HuH-7.5 (cell line): ENCODE measurements around the gene DCST1.
A peak's percentile ranks its signal among the peaks of the same experiment; 100 is the strongest.

Experiments
- DNase-seq: peaks from one replicate; pipeline ENCODE4 v3.0.0; 2011; ENCODE audit warnings: low spot score

The DCST1 gene

DNA sequence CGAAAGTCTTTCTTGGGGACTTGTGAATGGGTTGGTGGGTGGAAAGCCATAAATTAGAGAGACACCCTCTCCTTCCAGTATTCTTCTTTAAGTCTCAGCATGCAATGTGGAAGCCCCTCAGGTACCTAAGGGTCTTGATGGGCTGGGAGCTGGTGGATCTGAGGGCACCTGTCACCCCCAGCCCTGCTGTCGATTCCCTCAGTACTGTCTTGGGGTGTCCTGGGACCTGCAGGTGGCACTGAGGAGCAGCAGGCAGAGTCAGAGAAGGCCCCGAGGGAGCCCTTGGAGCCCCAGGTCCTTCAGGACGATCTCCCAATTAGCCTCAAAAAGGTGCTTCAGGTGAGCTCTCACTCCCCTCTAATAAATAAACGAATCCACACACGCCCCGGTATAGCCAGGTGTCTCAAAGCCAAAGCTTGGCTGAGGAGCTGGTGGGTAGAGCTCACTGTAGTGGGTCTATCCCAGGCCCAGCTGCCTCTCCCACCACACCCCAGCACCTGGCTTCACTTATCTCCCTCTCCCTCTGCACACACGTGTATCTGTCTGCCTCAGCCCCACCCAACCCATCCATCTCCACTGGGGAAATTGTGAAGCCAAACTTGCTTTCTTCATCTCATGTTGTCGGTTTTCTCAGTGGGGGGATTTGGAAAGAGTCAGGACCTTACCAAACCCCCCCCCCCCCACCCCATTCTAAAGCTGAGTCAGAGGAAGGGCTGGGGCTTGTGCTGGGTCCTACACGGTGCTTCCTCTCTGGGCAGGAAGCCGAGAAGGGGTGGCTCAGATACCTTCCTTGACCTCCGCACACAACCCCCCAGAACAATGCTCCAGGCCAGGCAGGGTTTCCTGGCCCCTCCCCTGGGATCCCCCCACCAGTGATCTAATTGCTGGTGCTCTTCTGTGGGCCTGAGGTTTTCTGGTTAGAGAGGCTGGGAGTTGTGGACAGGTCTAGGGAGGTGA, 19.1 kb downstream of the DCST1 start:
- peak; percentile 39 for DNase-seq

- DNase-seq, result no peak
Measured at GRCh38 chr1:155053531-155054105, 20.0 kb downstream of the DCST1 start.

- no peak for DNase-seq
Measured at GRCh38 chr1:155057104-155057503, 23.5 kb downstream of the DCST1 start.

DNA sequence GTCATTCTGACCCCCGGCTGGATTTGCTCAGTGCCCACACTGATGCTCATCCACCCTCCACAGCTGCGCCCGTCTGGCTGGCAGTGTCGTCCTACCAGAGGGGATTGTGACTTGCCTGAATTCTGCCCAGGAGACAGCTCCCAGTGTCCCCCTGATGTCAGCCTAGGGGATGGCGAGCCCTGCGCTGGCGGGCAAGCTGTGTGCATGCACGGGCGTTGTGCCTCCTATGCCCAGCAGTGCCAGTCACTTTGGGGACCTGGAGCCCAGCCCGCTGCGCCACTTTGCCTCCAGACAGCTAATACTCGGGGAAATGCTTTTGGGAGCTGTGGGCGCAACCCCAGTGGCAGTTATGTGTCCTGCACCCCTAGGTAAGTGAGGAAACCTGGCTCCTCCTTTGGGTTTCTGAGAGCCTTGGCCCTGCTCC, 24.2 kb downstream of the DCST1 start:
- no peak for DNase-seq

DNA sequence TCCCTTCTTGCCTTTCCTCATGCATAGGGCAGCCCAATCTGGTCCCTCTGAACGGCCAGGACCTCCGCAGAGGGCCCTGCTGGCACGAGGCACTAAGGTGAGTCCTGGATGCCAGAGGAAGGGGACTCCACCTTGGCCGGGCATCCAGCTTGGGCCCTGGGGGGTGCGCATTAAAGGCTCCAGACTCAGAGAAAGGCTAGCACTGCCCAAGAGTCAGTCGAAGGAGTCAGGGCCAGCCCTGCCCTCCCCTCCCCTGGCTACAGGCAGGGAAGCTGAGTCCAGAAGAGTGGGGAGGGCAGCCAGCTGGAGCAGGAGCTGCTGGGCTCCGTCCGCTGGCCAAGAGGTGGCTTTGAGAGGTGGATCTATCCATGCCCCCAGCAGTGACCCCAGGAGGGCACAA, 27.1 kb downstream of the DCST1 start:
- DNase-seq, result no peak

DNA sequence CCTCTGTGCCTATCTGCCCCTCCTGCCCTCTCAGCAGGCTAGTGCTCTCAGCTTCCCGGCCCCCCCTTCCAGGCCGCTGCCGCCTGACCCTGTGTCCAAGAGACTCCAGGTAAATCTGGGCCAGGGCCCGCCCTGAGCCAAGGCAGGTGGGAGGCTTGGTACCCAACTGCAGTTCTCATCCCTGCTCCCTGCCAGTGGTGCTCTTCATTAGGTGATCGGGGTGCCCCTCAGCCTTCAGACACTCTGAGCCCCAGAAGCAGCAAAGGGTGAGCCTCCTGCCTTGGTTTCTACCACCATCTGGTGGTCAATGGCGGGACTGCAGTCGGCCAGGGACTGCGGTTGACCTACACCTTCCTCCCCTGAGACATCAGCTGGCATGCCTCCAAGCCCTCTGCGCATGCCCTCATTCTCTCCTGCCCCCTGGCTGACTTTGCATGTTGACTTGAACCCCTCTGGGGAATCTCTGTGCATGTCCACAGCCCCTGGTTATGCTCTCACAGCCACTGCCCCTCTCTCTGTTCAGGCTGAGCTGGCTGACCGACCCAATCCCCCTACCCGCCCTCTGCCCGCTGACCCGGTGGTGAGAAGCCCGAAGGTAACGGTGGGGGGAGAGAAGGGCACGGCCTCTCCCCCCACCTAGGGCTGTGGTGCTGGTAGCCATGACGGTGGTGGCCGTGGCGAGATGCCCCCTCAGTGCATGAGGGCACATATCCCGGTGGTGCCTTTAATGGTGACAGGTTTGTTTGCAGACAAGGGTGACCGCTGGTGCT, 27.9 kb downstream of the DCST1 start:
- DNase-seq, result peak; percentile 97

DNA sequence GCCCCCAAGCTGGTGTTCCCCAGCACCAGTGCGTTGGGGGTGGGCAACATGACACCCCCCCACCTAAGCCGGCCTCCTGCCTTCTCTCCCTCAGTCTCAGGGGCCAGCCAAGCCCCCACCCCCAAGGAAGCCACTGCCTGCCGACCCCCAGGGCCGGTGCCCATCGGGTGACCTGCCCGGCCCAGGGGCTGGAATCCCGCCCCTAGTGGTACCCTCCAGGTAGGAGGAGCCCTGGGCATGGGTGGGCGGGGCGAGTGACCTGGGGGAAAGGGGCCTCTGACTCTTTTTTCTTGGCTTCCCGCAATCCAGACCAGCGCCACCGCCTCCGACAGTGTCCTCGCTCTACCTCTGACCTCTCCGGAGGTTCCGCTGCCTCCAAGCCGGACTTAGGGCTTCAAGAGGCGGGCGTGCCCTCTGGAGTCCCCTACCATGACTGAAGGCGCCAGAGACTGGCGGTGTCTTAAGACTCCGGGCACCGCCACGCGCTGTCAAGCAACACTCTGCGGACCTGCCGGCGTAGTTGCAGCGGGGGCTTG, 28.6 kb downstream of the DCST1 start:
- peak; percentile 80 for DNase-seq

DNA sequence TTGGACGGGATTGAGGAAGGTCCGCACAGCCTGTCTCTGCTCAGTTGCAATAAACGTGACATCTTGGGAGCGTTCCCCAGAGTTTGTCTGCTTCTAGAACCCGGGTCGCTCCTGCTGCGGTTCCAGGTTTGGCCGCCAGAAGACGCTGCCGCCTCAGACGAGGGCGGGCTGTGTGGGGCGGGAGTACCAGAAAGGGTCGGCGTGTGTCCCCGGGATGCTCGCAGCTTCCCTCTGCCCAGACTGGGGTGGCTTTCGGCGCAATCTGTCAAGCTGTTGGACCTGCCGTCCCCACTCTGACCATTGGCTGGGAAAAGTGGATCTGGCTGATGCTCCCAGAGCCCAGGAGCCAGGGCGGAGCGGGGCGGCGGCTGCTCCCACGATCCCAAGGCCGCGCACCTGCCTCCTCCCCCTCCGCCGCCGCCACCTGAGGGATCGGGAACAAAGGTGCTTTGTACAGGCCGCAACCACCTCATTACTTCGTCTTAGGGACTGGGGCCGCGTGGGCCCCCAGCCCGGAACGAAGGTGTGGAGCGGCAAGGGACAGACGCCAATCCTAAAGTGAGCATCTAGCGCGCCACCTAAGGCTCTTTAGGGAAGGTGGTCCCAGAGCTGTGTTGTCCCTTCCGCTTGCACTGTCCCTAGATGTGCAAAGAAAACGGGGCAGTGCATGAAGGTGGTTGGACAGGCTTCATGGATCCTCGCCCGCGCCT, 29.2 kb downstream of the DCST1 start:
- DNase-seq, result peak; percentile 94

- DNase-seq, result peak; percentile 98
Measured at GRCh38 chr1:155063550-155064110, 30.0 kb downstream of the DCST1 start, which contains the start of gene EFNA4. Gene EFNA4, plus strand, starts transcription at chr1:155063740. Its CDS starts 84 bp downstream, at chr1:155063824.

DNA sequence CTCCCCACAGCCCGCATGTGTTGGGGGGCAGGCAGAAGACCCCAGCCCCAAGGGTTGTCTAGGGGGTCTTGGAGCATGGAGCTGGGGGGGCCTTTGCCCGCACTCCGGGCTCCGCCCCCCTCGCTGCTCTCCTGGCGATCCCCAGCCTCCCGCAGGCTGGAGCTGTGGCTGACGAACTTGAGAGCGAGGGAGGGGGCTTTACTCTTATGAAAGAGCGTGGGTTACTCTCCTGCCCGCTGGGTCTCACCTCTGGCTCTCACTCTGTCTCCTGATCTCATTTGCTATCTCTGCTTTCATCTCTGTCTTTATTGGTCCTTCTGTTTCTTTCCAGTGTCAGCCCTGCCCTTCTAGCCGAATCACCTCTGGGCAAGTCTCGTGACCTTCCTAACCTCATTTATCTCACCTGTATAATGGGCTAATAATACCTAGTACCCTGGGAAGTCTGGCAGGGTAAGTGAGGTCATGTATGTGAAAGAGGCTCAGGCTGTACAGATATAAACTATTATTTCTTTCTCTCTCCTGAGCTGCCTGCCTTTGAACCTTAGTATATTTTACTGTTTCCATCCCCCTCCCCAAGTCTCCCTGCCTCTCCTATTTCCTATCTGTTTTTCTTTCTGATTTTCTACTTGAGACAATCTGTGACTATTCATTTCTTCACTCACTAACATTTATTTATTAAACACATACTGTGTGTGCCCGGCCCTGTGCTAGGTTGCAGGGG, 30.6 kb downstream of the DCST1 start:
- peak; percentile 81 for DNase-seq

GRCh38 chr1:155064832-155065429, 31.3 kb downstream of the DCST1 start:
- no peak for DNase-seq

- DNase-seq, result no peak
Measured at GRCh38 chr1:155066777-155067176, 33.2 kb downstream of the DCST1 start.

- no peak for DNase-seq
Measured at GRCh38 chr1:155068599-155068998, 35.0 kb downstream of the DCST1 start.

DNA sequence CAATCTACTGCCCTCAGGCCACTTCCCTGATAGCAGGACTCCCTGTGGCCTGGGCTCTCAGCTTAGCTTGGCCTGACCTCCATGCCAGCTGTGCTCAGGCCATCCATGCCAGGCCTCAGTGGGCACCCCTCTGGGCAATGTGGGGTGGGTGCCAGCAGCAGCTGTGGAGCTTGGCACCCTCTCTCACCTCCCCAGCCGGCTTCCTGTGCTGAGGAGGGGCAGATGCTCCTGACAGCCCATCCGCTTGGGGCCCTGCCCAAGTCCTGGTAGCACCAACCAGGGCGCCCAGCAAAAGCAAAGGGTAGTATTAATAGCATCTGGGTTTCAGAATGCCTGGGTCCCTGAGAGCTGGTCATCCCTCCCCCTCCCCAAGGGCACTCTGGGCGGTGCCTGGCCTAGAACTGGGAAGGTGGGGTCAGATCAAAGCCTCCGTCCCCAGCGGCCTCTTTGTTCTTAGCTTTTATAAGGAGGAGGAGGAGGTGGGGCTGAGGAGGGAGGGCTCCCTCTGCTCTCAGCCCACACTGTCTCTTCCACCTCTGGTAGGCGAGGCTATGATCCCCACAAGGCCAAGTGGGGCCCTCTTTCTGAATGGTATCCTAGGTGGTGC, 36.0 kb downstream of the DCST1 start:
- no peak for DNase-seq

DNA sequence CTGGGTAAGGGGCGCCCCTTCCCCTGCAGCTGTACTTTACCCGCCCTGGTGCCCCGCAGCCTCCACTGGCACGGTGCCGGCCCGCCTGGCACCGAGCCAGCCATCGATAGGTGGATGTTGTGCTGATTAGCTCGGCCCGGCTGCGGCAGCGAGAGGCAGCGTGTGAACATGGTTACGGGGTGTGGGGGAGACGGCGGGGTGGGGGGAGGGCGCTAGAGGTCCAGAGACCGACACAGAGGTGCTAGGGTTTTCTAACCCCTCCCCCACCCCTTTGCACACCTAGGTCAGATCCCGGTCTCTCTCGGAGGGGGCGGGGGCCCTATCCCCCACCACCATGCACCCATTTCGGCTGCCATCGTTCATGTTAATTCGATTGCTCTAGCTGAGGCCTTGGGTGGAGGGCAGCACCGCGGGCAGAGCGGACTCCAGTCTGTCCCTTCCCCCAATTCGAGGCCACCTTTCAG, 36.6 kb downstream of the DCST1 start:
- no peak for DNase-seq

- DNase-seq, result peak; percentile 91
Measured at GRCh38 chr1:155070721-155071569, 37.3 kb downstream of the DCST1 start.

DNA sequence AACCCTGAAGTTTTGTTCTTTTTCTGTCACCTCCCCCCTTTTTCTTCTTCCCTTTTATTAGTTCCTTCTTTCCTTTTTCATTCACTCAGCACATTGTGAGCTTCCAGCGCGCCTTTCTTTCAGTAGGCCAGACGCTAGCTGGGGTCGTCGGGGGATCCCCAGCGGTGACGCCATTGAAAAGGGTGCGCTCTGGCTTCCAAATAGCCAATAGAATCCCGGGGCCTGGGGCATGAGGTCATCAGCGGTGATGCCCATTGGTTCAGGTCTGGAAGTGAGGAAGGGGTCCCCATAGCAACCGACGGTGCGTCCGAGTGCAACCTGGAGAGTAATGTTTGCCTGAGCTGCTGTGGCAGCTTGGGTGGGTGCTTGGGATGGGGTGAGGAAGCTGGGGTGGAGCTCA, 38.1 kb downstream of the DCST1 start:
- no peak for DNase-seq

GRCh38 chr1:155072531-155073289, 39.1 kb downstream of the DCST1 start:
- DNase-seq, result no peak
